ENCODE data around the gene CCDC150.

Gene CCDC150

DNA sequence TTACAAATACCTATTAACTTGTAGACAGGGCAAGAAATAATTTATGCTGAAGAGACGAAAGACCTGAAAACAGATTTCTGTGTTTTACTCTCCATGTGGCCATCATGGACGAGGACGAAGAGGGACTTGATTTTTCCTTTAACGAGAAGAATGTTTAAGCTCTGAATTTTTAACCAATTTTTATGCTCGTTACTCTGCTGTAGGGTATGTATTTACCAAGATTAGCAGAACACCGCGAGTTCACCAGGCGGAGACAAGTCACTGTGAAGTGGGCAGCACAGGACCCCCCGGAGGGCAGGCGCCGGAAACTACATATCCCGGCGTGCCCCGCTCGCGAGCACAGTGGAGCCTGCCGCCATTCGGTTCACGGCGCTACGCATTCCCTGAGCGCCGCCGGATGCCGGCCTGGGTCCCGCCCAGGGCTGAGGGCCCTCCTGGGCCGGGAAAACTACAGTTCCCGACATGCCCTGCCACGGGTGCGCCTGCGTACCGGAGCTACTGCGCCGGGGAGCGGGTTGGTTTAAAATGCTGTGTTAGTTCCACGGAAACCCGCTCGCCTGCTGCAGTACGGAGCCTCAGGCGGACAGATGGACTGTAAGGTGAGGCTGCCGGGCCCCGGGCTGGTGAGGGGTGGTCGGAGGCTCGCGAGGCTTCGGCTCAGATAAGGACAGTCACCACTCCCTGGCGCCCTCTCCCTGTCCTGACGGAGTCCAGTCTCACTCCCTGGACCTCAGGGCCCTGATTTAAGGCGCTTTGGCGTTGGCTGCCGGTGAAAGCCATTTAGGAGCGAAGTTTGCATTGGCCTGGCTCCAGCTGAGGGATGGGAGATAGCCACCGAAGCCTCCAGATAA is at the start of gene CCDC150:
TSS of gene CCDC150 (plus strand) at position 536 of the 851 bp plus-strand sequence. CDS start at position 588, 52 bp downstream.
- H3K9me3 Mint-ChIP-seq = no peaks in the 10 kb centered on the region

DNA sequence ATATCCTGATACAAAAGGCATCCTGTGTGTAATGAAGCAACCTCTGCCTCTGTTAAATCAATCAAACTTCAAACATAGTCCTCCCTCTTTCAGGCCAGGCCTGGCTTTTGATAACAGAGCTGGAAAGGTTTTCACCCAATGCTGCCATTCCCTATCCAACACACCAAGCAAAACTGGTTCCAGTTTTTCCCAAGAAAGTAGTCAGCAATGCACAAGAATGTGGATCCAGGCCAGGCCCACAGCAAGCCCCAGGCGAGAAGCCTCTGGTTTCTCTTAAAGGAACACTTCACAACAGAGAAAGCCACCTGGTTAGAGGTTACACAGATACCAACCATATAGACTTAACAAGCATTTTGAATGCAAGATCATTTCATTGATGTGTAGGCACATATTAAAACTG is 49.2 kb upstream of the CCDC150 start:
- peaks cover 6% of the 10 kb centered on the region for H3K4me1 Mint-ChIP-seq (ENCODE audit: low read depth)

More for the DNA sequence above, at the start of gene CCDC150:
- peak within 1 kb of the TSS; percentile 72 for H3K27ac Mint-ChIP-seq
- H3K36me3 Mint-ChIP-seq (ENCODE audit: low read depth) = no peaks in the 10 kb centered on the region
- peaks cover 10% of the 10 kb centered on the region for H3K27me3 Mint-ChIP-seq (ENCODE audit: low read depth)
- peaks cover 19% of the 10 kb centered on the region for H3K4me1 Mint-ChIP-seq (ENCODE audit: low read depth)
- H3K4me3 Mint-ChIP-seq = peak within 1 kb of the TSS; percentile 78

DNA sequence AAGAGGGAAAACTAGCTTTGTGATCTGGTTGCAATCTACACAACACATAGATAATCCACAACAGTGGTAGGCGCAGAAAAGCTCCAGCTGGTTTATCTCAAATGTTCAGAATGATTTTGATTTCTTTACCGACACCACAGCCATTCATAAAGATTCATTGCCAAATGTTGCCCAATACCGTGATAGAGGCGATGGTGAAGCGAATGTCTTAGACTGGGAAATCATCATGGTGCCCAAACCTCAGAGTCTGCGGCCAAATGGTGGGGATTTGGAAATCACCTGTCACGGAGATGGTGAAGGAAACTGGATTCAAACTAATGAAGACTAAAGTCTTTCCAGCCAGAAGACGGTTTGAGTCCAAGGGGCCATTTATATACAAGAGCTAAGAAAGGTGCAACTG is 48.5 kb upstream of the CCDC150 start:
- Mint-ChIP-seq H3K4me3 (no peak overlapping the region), H3K9me3 (peaks cover 4% of the 10 kb centered on the region), H3K27me3 (ENCODE audit: low read depth) (peaks cover 82% of the 10 kb centered on the region), H3K36me3 (ENCODE audit: low read depth) (peaks cover 1% of the 10 kb centered on the region), H3K27ac (no peak overlapping the region), H3K4me1 (ENCODE audit: low read depth) (peaks cover 6% of the 10 kb centered on the region)

More for the DNA sequence above, 49.2 kb upstream of the CCDC150 start:
- Mint-ChIP-seq H3K27me3 (ENCODE audit: low read depth) (peaks cover 78% of the 10 kb centered on the region), H3K4me3 (no peak overlapping the region), H3K36me3 (ENCODE audit: low read depth) (peaks cover 1% of the 10 kb centered on the region), H3K9me3 (peaks cover 4% of the 10 kb centered on the region), H3K27ac (no peak overlapping the region)

DNA sequence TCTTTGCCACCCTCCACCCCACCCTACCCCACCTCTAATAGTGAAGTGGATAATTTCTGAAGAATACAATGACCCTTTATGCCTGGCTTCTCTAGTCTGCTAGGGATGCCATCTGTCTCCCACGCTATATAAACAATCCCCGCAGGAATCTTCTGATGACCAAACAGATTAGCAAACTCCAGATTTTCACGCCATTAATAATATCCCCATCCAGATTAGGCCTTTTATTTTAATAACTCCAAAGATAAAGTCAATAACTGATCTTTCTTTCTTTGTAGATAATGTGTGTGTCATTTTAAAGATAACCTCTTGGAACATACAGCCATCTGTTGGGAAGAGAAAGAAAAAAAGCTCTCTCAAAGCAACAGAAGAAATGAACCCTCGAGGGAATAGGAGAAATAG is 47.9 kb upstream of the CCDC150 start:
- Mint-ChIP-seq H3K27ac (no peak overlapping the region), H3K4me1 (ENCODE audit: low read depth) (peaks cover 6% of the 10 kb centered on the region), H3K9me3 (peaks cover 4% of the 10 kb centered on the region), H3K36me3 (ENCODE audit: low read depth) (peaks cover 1% of the 10 kb centered on the region), H3K27me3 (ENCODE audit: low read depth) (peaks cover 80% of the 10 kb centered on the region), H3K4me3 (peak overlapping the region; percentile 12)

DNA sequence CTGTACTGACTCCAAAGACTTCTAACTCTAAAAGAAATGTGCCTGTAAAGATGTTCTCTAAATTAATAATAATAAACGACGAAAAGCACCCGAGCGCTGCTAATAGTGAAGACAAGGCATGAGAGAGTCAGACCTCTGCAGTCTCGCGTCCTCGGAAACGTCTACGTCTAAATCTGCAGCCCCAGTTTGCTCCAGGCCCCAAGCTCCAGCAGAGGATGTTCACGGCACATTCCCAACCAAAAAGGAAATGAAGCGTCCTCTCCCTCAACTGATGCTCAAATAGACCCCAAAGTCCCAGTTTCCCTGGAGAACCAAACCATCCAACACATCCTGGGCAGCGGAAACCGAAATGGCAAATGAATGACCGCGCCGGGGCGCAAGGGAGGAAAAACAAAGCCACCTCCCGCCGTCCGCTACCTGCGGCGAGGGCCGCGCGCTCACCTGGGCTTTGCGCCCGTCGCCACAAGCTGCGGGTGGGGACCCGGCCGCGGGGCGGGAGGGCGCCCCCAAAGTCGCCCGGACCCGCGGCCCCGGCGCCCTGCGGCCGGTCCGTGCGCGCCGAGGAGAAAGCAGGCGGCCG is 47.1 kb upstream of the CCDC150 start:
- no peak overlapping the region for H3K27ac Mint-ChIP-seq
- peak overlapping the region; percentile 70 for H3K4me3 Mint-ChIP-seq
- H3K9me3 Mint-ChIP-seq = no peaks in the 10 kb centered on the region
- H3K36me3 Mint-ChIP-seq (ENCODE audit: low read depth) = no peaks in the 10 kb centered on the region
- H3K27me3 Mint-ChIP-seq (ENCODE audit: low read depth) = peaks cover 83% of the 10 kb centered on the region
- peaks cover 6% of the 10 kb centered on the region for H3K4me1 Mint-ChIP-seq (ENCODE audit: low read depth)

DNA sequence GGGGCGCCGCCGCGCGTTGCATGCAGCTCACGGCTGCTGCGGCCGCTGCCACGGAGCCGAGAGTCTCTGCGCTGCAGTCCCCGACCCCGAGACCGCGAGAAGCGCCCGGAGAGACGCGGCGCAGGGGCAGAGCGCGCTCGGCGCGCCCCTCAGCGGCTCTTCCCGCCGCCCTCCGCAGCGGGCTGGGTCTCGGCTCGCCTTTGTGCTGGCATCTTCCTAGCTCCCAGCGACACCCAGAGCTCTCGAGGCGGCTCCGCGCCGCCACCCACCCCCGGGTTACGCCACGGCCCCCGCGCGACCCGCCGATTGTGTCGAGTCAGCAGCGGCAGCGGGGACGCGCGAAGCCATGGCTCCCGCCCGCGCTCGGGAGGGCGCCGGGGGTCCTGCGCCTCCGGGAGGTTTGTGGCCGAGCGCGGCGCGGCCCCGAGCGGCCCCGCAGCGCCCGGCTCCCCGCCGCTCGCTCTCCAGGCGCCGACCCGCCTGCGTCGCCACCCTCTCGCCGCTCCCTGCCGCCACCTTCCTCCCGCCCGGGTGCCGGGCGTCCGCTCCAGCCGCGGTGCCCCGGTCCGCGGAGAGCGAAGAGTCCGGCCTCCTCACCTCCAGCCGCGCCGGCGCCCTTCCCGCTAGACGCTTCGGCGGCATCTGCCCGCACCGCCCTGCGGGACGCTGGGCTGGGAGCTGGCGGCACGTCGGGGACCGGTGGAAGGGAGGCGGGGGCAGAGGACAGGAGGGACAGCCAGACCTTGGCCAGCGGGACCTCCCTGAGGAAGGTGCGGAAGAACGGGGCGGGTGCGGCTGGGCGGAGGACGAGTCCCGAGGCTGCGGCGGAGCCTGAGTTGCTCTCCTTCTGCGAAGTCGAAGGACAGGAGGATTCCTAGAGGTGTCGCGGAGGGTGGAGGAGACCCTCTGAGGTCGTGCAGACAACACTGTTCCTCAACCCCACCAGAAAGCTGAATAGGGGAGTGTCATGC is 46.3 kb upstream of the CCDC150 start, which contains the start of gene HECW2:
TSS of gene HECW2 (minus strand) at position 644 of the 971 bp plus-strand sequence.
- Mint-ChIP-seq H3K4me1 (ENCODE audit: low read depth) (peaks cover 6% of the 10 kb centered on the region), H3K36me3 (ENCODE audit: low read depth) (no peaks in the 10 kb centered on the region), H3K4me3 (peak within 1 kb of the TSS; percentile 70), H3K27ac (no peak within 1 kb of the TSS), H3K27me3 (ENCODE audit: low read depth) (peaks cover 78% of the 10 kb centered on the region), H3K9me3 (no peaks in the 10 kb centered on the region)

DNA sequence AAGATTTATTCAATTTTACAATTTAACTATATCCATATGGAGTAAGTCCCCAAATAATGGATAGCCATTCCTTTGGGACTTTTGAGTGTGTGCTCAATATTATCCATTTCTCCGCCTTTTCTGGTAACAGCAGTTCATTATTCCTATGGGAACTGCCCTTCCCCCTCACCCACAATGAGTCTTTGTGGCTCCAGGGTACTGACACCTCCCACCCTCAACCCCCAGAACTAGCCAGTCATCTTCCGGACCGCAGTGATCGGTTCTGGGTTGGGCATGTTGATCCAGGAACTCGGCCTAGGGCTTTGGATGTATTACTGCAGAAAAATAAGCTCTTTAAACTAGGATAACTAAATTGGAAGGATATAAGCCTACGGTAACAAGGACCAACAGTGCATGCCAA is 45.4 kb upstream of the CCDC150 start:
- Mint-ChIP-seq H3K27me3 (ENCODE audit: low read depth) (peaks cover 72% of the 10 kb centered on the region), H3K36me3 (ENCODE audit: low read depth) (no peaks in the 10 kb centered on the region), H3K4me1 (ENCODE audit: low read depth) (peaks cover 6% of the 10 kb centered on the region), H3K27ac (no peak overlapping the region), H3K9me3 (no peaks in the 10 kb centered on the region), H3K4me3 (peak overlapping the region; percentile 44)

DNA sequence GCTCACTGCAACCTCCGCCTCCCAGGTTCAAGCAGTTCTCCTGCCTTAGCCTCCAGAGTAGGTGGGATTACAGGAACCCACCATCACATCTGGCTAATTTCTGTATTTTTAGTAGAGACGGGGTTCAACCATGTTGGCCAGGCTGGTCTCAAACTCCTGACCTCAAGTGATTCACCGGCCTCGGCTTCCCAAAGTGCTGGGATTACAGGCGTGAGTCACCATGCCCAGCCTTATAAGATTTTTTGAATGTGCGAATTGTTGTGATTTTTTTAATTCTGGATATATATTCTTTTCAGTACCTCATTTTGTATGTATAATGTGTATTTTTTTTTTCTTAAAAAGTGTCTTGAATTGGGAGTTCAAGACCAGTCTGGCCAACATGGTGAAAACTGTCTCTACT is 42.0 kb upstream of the CCDC150 start:
- Mint-ChIP-seq H3K27me3 (ENCODE audit: low read depth) (peaks cover 53% of the 10 kb centered on the region), H3K4me1 (ENCODE audit: low read depth) (peaks cover 2% of the 10 kb centered on the region), H3K9me3 (no peaks in the 10 kb centered on the region), H3K4me3 (no peak overlapping the region), H3K27ac (no peak overlapping the region), H3K36me3 (ENCODE audit: low read depth) (no peaks in the 10 kb centered on the region)

DNA sequence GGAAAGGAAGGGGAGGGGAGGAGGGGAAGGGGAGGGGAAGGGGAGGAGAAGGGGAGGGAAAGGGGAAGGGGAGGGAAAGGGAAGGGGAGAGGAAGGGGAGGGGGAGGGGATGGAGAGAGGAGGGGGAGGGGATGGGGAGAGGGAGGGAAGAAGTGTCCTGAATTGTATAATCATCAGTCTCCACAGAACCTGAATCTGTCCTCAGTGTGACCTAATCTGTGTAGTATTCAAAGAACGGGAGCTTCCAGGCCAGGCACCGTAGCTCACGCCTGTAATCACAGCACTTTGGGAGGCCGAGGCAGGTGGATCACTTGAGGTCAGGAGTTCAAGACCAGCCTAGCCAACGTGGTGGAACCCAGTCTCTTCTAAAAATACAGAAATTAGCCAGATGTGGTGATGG is 41.1 kb upstream of the CCDC150 start:
- H3K27ac Mint-ChIP-seq = no peak overlapping the region
- H3K4me1 Mint-ChIP-seq (ENCODE audit: low read depth) = peaks cover 2% of the 10 kb centered on the region
- H3K27me3 Mint-ChIP-seq (ENCODE audit: low read depth) = peaks cover 51% of the 10 kb centered on the region
- no peaks in the 10 kb centered on the region for H3K9me3 Mint-ChIP-seq
- no peaks in the 10 kb centered on the region for H3K36me3 Mint-ChIP-seq (ENCODE audit: low read depth)
- H3K4me3 Mint-ChIP-seq = no peak overlapping the region

DNA sequence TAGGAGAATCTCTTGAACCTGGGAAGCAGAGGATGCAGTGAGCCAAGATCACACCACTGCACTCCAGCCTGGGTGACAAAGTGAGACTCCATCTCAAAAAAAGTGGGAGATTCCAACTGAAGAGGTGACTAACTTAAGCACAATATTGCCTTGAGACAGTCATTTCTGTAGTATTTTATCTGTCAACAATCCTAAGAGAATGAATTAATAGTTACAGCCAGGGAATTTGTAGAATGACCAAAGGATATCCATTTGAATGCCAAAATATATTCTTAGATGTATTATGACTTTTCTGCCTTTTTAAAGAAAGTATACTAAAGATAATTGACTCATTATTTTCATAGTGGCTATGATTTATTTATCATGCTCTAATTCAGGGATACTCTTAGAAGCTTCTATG is 40.7 kb upstream of the CCDC150 start:
- no peak overlapping the region for H3K4me3 Mint-ChIP-seq

DNA sequence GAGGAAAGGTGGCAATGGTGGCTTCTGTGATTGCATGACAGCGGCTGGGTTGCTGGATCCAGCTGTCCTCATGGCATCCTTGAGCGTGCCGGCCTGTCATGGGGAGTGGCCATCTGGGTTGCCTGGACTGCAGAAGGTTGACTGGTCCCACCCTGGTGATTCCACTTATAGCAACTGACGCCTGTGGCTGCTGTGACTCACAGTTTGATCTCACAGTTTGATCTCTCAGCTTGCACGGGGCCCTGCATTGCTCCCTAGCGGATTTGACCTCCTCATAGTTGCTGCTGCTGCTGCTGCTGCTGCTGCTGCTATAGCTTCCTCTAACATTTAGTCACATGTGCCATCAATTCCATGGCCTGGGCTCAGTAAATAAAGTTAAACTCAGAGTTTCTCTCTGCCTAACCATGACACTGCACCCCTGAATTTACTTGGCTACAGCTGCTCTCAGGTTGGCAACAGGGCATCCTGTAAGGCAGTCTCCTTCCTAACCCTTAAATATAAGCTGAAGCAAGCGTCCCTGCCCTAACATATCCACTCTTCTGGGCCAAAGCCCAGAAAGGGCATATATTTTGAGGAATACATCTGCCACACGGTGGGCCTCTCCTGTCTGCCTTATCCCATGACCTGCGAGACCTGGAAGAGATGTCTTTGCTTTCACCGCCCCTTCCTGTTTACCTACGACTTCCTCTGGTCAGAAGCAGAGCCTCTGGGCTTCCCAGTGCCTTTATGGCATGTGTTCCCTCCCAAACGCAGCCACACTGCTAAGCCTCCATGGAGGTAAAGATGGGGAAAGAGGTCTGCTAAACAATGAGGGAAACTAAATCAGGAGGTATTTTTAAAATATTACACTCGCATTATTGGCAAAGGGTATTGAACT is 37.8 kb upstream of the CCDC150 start:
- Mint-ChIP-seq H3K27ac (no peak overlapping the region), H3K4me1 (ENCODE audit: low read depth) (no peaks in the 10 kb centered on the region), H3K4me3 (no peak overlapping the region), H3K9me3 (no peaks in the 10 kb centered on the region), H3K27me3 (ENCODE audit: low read depth) (peaks cover 22% of the 10 kb centered on the region), H3K36me3 (ENCODE audit: low read depth) (no peaks in the 10 kb centered on the region)

More for the DNA sequence above, 40.7 kb upstream of the CCDC150 start:
- Mint-ChIP-seq H3K36me3 (ENCODE audit: low read depth) (no peaks in the 10 kb centered on the region), H3K4me1 (ENCODE audit: low read depth) (no peaks in the 10 kb centered on the region), H3K27me3 (ENCODE audit: low read depth) (peaks cover 47% of the 10 kb centered on the region), H3K9me3 (no peaks in the 10 kb centered on the region), H3K27ac (no peak overlapping the region)

DNA sequence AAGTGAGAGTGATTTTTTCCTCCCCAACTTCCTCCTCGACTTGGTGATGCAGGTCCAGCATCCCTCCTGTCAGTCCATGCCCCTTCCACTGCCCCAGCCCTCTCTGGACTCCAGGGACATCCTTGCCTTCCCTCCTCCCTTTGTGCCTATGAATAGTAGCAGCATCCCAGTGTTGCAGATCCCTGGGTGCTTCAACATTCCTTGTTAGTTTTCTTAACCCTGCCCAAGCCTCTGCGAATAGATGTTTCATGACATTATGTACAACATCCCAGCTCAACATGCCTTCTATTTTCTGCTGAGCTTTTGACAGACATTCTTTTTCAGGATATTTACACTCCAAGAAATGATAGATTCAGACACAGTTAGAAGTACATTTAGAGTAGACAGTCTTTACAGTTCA is 35.3 kb upstream of the CCDC150 start:
- no peak overlapping the region for H3K27ac Mint-ChIP-seq
- H3K4me3 Mint-ChIP-seq = no peak overlapping the region
- no peaks in the 10 kb centered on the region for H3K9me3 Mint-ChIP-seq
- H3K27me3 Mint-ChIP-seq (ENCODE audit: low read depth) = peaks cover 14% of the 10 kb centered on the region
- no peaks in the 10 kb centered on the region for H3K36me3 Mint-ChIP-seq (ENCODE audit: low read depth)
- H3K4me1 Mint-ChIP-seq (ENCODE audit: low read depth) = no peaks in the 10 kb centered on the region

DNA sequence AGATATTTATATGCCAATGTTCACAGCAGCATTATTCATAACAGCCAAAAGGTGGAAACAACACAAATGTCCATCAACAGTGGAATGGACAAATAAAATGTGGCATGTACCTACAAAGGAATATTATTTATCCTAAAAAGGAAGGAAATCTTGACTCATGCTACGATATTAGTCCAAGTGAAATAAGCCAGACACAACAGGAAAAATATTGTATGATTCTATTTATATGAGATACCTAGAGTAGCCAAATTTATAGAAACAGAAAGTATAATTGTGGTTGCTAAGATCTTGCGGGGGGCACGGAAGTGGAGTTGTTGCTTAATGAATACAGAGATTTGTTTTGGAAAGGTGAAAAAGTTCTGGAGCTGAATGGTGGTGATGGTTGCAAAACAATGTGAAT is 33.0 kb upstream of the CCDC150 start:
- H3K36me3 Mint-ChIP-seq (ENCODE audit: low read depth) = no peaks in the 10 kb centered on the region
- no peak overlapping the region for H3K27ac Mint-ChIP-seq
- no peaks in the 10 kb centered on the region for H3K4me1 Mint-ChIP-seq (ENCODE audit: low read depth)
- H3K9me3 Mint-ChIP-seq = no peaks in the 10 kb centered on the region
- no peaks in the 10 kb centered on the region for H3K27me3 Mint-ChIP-seq (ENCODE audit: low read depth)
- no peak overlapping the region for H3K4me3 Mint-ChIP-seq

Measured in T-helper 1 cell treated with Interleukin-12 subunit alpha and Interleukin-12 subunit beta and Interleukin-4 antibody, amounts not matched to agents 30 μg/mL and 1 μg/mL, for 36 hours (primary cell).